Liver (tissue), 3 donors: ENCODE measurements around the gene PDK2.

Source experiments
- CTCF ChIP-seq: fragments of 150-350 bp; IDR thresholded peaks from 2 replicates; pipeline ENCODE4 v1.5.1; 2017; ENCODE audit warnings: improper control_type of control experiment, low read depth, low read length; ENCODE audit not compliant: missing input control
- FOXA1 ChIP-seq: IDR thresholded peaks from 2 replicates; pipeline ENCODE4 v1.6.1; 2016; ENCODE audit warnings: antibody characterized with exemption
- FOXA2 ChIP-seq: IDR thresholded peaks from 2 replicates; pipeline ENCODE4 v1.6.1; 2016; ENCODE audit warnings: antibody characterized with exemption
- JUND ChIP-seq, 2 donors: IDR thresholded peaks; 2 replicates each; pipeline ENCODE4 v1.6.1; 2016; ENCODE audit warnings: antibody characterized with exemption in 2 of 2
- REST ChIP-seq: IDR thresholded peaks from 2 replicates; pipeline ENCODE4 v1.6.1; 2016; ENCODE audit warnings: antibody characterized with exemption, mild to moderate bottlenecking
- RXRA ChIP-seq, 2 donors: IDR thresholded peaks; 2 replicates each; pipeline ENCODE4 v1.6.1; 2017 to 2018; ENCODE audit warnings: antibody characterized with exemption in 2 of 2, mild to moderate bottlenecking in 1 of 2
- TAF1 ChIP-seq: conservative IDR thresholded peaks from 2 replicates; pipeline ENCODE4 v1.6.1; 2016; ENCODE audit warnings: antibody characterized with exemption, mild to moderate bottlenecking
- YY1 ChIP-seq: IDR thresholded peaks from 2 replicates; pipeline ENCODE4 v1.6.1; 2016; ENCODE audit warnings: antibody characterized with exemption, mild to moderate bottlenecking
- TF ChIP-seq, protein P1 (sequence below): IDR thresholded peaks from 2 replicates; pipeline ENCODE4 v1.6.1; 2016; ENCODE audit warnings: antibody characterized with exemption
- TF ChIP-seq, protein P2 (sequence below): IDR thresholded peaks from 2 replicates; pipeline ENCODE4 v1.6.1; 2016; ENCODE audit warnings: antibody characterized with exemption
- donor health status: healthy.
- donor health status: healthy.

DNA sequence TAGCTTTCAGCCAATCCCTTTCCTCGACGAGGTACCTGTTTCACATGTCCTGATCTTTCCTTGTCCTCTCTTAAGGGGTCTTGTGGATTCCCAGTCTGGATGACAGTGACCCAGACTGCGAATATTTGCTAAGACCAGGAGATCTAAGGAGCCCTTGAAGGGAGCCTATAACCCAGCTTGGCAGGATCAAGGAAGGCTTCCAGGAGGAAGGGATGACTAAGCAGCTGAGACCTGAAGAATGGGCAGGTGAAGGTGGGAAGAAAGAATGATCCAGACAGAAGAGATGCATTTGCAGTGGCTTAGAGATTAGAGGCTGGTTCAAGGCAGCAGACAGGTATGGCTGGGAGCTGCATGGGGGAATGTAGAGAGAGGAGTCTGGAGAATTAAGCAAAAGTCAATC lies 1.9 kb upstream of the PDK2 start:
- TF ChIP-seq YY1 (no peak), REST (no peak), CTCF (no peak), TAF1 (no peak), FOXA1 (no peak), FOXA2 (no peak), JUND (IDR thresholded peaks at IDR 0.05) (no peak), RXRA (IDR thresholded peaks at IDR 0.05) (no peak)
- TF ChIP-seq, protein P1, sequence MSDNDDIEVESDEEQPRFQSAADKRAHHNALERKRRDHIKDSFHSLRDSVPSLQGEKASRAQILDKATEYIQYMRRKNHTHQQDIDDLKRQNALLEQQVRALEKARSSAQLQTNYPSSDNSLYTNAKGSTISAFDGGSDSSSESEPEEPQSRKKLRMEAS, result no peak
- TF ChIP-seq, protein P2, sequence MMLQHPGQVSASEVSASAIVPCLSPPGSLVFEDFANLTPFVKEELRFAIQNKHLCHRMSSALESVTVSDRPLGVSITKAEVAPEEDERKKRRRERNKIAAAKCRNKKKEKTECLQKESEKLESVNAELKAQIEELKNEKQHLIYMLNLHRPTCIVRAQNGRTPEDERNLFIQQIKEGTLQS, result no peak
